T-helper 22 cell (primary cell): ENCODE results near the gene TRMT10B.

Experiments
- DNase-seq: peaks from one replicate; pipeline ENCODE4 v3.0.0-alpha.2; 2020; ENCODE audit warnings: low read depth

TRMT10B gene, protein sequence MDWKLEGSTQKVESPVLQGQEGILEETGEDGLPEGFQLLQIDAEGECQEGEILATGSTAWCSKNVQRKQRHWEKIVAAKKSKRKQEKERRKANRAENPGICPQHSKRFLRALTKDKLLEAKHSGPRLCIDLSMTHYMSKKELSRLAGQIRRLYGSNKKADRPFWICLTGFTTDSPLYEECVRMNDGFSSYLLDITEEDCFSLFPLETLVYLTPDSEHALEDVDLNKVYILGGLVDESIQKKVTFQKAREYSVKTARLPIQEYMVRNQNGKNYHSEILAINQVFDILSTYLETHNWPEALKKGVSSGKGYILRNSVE

DNA sequence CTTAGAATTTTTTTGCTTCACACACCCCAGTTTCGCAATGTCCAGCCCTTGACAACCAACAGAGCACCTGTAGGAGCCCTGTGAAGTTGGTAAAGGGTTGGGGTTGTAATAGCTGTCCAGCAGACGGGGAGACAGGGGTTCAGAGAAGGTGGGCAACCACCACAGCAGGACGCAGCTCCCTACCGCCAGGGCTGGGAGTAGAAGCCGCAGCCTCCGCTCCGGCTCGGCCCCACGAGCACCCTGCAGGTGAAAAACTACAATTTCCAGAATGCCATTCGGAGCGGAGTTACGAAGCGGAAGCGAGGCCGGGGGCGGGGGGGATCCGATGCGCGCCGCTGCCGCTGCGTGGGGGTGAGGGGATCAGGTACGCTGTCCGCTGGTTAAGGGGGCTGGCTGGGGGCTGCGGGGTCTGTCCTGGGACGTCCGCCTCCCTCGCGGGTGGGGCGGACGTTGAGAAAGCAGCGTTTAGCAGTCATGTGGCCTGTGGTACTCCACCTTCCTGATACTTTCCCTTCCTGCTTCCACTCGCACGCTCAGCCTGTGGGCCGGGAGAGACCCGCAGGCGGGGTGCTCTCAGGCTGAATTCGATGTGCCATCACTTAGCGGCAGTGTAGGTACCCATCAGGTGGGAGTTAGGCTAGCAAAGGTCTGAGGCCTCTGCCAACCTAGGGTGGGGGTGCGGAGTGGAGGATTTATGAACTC lies at the start of gene TRMT10B:
TSS of gene TRMT10B (plus strand) at position 317 of the 702 bp plus-strand sequence. CDS start 8,127 bp downstream, outside the sequence.
- DNase-seq = peak; percentile 54

- DNase-seq = no peak
These were observed 47.8 kb upstream of the TRMT10B start for GRCh38 chr9:37705787-37706186.

DNA sequence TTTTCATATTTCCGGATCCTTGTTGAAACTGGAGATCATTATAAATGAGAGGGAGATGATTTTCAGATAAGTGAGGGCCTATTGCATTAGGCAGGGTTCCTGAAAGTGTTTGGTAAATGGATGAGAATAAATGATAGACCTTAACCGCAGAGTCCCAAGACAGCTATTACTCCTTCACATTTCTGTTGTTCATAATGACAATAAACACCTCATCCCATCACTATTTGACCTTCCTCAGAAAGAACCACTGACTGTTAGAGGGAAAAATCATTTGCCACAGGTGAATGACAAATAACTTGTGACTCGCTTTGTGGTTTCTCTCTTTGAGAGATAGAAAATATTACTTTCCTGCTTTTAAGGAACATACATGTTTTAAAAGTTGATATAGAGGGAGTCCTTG lies 47.3 kb upstream of the TRMT10B start:
- DNase-seq = no peak

DNA sequence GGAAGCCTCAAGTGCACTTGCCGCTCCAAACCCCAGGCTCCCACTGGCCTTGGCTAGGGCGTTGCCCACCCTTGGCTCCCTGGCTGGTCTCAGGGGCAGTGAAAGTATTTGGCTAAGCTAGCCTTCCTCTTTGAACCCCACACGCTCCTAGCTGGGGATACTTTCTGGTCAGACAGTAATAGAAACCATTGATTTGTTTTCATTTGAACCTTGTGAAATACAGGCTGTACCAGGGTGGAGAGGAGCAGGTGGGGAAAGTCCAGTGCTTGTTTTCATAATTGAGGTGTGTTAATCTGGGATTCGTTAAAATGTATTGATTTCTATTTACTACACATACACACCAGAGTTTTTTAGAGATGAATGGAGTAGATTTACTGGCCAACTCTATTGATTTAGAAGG lies 45.9 kb upstream of the TRMT10B start:
- DNase-seq = no peak

DNA sequence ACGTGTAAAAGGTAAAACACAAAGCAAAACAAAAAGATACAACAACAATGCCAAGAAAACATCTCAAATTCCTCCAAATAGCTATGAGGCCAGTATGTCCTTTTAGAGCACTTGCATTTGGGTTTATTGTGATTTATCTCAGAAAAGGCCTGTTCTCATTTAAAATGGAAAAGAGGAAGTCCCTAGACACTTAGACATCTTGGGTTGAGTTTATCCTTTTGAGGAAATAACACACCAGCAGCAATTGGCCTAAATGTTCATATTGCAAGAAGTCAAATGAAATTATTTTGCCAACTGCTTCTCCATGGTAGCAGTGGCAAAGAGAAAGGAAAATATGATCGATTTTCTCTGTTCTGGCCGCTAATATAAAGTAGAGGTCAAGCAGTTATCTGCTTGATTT lies 43.6 kb upstream of the TRMT10B start:
- DNase-seq = no peak

DNA sequence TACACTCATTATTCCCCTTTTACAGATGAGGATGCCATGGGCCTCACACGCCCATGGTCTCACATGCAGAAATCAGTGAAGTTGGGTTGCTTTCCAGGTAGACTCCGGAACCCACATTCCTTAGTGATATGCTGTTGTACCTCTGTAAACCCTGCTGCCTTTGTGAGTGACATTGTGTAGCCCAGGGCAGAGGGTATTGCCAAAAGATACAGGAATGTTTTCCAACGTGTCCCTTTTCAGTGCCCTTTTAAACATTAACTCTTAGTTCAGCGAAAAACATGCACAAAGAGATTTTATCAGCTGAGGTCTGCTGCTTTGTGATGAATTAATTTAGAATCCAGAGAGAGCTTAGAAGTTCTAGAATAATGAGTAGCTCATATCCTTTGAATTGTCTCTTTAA lies 38.3 kb upstream of the TRMT10B start:
- DNase-seq = no peak

DNA sequence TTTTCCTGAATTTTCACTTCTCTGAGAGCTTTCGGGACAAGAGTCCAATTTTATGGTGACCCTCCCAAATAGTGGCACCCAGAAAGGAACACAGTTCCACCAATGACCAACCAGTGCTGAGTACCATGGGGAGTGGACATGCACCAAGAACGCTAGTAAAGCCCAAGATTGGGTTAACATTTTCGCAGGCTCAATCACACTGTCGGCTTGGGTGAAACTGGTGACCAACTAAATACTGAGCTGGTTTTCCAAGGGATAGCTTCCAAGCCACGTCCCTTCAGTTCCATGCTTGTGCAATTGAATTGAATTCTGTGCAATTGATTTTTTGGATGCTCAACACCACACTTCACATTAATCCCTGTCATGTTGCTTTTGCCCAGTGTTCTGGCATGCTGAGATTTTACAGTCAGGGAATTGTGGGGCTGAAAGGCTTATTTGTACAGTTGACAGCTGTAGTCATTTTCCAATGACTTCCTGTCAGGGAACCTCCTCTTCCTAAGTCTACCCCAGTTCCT lies 37.6 kb upstream of the TRMT10B start:
- no peak for DNase-seq

- no peak for DNase-seq
These were observed 34.1 kb upstream of the TRMT10B start for GRCh38 chr9:37719526-37719925.

- no peak for DNase-seq
These were observed 26.6 kb upstream of the TRMT10B start for GRCh38 chr9:37727013-37727412.

GRCh38 chr9:37729499-37729898 lies 24.1 kb upstream of the TRMT10B start:
- DNase-seq = no peak

- DNase-seq = no peak
These were observed 23.3 kb upstream of the TRMT10B start for GRCh38 chr9:37730256-37730655.

- DNase-seq = no peak
These were observed 22.8 kb upstream of the TRMT10B start for GRCh38 chr9:37730839-37731238.

- DNase-seq = no peak
These were observed 21.4 kb upstream of the TRMT10B start for GRCh38 chr9:37732086-37732741.

DNA sequence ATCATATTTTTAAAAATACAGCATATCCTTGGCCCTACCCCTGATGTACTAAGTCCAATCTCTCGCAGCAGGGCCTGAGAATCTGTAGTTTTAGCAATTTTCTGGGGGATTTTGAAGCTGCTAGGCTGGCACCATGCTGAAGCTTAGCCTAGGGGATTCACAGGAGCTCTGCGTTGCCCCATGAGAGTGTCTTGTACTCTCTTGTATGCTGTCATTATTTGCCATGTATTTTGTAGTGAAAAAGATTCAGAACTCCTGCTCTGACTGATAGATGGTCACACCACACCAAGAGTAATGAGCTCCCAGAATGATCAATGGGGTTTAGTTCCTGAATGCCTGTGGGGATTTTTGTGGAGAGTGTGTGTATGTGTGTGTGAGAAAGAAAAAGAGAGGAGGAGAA lies 20.7 kb upstream of the TRMT10B start:
- DNase-seq = no peak

DNA sequence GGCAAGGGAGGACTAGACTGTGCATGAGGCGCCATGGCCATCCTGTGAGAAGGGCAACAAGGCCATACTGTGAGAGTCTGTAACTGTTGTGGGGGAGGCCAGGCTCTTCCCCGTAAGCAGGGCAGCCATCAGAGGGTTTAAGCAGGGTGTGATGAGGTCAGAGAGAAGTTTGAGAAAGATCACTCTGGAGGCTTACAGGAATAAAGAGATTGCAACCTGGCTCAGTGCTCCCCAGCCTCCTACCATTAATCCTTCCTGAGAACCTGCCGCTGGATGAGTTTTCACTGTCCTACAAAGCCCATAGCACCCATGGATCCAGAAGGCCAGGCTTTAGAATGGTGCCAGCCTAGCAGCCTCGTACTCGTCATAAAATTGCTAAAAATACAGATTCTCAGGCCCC lies 14.4 kb upstream of the TRMT10B start:
- DNase-seq = no peak

DNA sequence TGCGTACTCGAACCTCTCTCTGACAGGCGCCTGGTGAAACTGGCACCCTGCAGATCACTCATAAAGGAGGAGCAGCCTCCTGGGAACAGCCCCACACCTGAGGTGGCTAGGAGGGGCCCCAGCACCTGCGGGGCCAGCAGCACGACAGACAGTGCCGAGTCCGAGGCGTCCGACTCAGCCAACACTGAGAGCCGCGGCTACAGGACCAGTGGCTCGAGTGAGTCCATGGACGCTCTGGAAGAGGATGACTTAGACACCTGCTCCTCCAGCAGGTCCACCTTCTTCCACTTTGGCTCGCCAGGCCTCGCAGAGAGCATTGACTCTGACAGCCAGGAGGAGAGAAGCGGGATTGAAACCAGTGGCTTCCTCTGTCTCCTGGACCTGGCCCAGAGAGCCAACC lies 13.5 kb upstream of the TRMT10B start:
- no peak for DNase-seq

DNA sequence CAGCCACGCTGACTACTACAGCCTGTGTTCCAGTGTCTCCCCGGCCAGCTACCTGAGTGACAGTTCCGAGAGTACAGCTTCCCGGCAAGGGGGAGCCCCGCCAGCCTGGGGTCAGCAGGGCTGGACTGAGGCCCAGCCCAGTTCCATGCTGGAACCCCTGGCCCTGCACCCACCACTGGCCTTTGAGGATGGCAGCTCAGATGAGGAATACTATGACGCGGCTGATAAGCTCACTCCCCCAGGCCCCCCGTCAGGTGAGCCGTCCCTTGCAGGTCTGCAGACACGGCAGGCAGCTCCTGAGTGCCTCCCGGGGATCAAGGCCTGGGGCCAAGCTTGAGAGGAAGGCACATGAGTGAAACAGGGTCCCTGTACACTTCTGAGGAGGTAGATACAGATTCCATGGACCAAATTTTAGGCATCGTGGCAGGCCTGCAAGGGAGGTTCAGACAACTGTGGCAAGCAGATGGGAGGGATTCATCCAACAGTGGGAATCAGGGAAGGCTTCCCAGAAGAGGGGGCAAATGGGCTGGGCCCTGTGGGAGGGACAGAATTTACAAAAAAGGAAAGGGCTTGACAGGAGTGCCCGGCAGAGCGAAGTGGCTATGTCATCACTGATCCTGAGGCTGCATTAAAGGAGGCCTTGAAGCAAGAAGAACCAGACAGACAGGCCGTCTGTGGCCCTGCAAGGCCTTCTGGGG lies 12.8 kb upstream of the TRMT10B start:
- no peak for DNase-seq

DNA sequence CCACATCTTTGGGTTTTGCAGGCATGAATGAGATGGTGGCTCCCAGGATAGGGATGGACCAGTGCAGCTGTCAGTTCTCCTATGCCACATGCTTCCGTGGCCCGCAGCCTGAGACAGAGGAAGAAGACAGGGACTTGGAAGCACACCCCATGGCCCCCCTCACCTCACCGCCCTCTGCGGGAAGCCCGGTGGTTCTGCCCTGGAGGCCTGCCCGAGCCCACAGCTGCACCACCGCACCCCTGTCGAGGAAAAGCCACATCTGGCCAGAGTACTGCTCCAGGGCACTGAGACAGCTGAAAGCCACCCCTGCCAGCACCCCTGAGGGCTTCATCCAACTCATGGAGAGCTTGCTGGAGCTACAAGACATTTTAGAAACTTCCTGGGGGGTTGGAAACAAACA lies 7.6 kb upstream of the TRMT10B start:
- DNase-seq = no peak

GRCh38 chr9:37746448-37747270 lies 6.9 kb upstream of the TRMT10B start:
- no peak for DNase-seq

DNA sequence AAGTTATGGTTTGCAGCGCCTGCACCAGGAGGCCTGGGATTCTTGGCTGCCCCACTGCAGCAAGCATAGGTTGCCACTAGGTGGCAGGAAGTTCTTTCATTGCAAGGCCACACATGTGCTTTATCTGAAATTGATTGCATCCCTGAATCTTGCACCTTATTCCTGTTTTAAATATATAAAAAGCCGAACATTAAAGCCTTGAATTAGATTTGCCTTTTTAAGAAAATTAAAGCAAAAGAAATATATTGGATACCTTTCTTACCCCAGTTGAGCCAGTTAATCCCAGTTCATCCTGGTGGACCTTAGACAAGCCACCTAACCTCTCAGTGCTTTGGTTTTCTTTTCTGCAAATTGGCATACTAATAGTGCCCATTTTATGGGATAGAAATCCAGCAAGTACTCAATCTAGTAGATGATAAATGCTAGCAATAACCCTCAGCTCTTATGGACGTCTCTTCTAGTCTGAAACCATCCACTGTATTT lies 6.3 kb upstream of the TRMT10B start:
- no peak for DNase-seq

DNA sequence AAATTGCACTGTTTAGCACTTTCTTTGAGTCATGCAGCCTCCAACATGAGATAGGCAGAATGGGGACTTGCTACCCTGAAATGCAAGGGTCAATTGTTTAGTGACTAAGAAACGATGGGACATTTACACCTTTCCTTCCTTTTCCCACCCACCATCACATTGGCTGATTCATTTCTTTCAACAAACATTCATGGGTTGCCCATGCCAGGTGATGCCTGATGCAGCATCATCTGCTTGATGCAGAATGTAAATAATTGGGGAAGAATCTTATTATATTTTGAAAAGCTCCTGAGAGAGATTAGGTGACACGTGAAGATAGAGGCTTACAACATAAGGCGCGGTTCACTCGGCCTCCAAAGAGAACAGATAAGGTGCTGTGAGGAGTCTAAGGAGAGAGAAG lies 4.5 kb upstream of the TRMT10B start:
- no peak for DNase-seq
